Measurements from ENCODE around the gene LRRTM2.
"Not testable (repeated sequence)": the region's sequence is repeated elsewhere in the genome, so short reads cannot be mapped to it uniquely, and the experiment has no call there.

Gene LRRTM2

DNA sequence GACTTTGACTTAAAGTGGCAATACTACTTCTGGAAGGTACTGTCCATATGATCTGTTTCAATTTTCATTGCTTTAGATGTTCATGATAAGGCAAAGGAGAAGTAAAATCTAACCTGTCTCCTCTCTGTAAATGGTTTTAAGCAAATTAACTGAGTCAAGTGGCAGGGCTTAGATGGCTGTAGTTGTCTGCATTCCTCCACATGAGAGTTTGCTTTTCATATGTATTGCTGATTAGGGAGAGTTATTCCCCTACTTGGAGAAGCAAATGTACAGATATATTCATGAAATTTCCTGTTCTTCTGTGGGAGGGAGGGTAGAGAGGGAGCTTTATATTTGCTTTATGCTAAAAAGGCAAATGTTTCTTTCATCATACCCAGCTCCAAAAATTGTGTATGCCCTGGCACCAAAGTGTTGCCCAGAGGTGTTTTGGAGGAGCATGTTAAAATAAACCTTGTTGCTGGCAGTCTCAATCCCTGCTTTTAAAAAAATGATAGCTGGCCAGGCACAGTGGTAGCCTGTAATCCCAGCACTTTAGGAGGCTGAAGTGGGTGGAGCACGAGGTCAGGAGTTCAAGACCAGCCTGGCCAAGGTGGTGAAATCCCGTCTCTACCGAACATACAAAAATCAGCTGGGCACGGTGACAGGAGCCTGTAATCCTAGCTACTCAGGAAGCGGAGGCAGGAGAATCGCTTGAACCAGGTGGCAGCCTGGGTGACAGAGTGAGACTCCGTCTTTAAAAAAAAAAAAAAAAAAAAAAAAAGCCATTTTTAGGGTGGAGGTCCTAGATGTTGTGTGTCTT lies 3.5 kb upstream of the LRRTM2 start:
- DNase-seq = no peak

DNA sequence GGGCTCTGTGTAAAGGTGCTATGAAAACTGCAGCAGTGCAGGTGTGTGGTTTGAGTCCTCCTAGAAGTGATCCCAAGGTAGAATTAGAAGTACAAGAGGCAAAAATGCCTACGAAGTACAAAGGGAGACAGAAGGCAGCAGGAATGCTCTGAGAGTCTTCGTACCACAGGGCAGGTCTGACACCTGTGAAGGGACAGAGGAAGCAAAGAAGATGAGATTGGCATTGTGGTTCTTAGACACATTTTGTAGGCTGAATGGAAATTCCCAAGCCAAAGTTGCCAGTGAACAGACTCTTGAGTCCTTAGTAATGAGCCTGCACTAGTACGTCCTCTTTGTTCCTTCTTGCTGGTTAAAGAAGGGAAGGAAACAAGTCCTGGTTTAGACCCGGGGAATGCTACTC lies 1.7 kb upstream of the LRRTM2 start:
- no peak for DNase-seq

- no peak for DNase-seq
Measured at GRCh38 chr5:138875946-138876345, 811 bp upstream of the LRRTM2 start.

- DNase-seq = no peak
Measured at GRCh38 chr5:138875552-138875875, 379 bp upstream of the LRRTM2 start.

DNA sequence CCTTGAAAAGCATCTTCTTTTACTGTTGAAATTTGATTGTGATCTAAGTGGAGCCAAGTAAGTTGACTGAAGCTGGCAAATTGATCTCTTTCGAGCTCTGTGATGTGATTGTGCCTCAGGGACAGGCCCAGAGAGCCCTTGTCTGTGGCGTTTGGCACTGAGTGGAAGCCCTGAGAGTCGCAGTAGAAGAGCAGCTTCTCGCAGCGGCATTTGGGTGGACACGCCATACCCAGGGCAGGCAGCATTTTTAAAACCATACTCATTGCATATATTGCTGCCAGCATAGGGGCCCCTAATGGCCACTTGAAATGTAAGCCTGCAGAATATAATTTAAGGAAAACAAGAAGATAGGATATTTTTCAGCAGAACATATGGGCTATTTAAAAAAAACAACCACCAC lies 894 bp downstream of the LRRTM2 start:
- peak in 1 of 2 experiments; percentile 67 for DNase-seq

DNA sequence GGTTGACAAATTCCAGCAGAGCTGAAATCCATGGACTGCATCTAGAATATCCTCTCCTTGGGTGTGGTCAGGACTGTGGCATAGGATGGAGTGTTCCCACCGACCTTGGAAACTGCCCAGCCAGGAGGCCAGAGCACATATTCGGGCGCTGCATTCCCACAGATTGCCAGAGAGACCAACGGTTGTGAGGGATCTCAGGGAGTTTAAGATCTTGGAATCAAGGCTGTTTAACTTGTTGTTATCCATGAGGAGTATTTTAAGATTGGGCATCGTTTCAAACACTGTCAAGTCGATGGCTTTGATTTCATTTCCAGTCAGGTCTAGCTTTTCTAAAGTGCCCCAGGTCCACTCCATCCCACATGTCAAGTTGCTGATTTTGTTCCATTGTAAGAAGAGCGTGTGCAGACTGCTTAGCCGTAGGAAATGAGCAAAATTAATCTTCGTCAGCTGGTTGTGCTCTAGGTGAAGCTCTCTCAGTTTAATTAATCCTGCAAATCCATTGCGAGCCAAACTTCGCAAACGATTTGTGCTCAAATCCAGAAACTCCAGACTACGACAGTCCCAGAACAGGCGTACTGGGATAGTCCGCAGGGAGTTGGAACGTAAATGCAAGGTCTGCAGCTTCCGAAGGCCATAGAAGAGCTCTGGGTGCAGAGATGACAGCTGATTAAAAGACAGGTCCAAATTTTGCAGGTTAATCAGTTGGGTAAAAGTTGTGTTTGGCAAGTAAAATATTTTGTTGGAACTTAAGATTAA lies 1.5 kb downstream of the LRRTM2 start:
- DNase-seq = peak; percentile 32 to 58

DNA sequence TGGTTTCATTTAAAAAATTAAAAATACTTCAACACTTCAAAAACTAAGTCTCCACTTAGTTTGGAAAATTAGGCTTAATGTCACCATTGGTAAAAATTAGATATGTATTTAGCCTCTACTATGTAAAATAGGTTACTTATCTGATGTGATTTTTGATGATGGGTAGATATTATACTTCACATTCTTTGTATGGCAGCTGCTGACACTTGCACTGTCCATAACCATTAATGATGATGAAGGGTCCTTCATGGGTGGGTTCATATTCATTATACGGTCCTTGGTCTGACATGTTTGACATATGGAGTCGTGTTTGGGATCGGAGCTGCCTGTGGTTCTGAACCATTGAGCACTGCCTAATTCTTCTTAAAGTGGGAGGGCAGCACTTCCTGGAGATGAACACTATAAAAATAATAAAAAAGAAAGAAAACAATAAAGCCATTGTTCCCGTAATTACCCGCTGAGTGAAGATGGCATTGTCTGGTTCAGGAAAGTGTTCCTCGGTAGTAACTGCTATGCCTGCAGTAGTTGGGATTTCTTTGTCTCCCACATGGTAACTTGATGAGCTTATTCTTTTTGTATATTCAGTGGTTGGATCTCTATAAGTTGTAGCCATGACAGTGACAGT lies 2.2 kb downstream of the LRRTM2 start:
- DNase-seq = peak in 1 of 2 experiments; percentile 31

GRCh38 chr5:138870611-138871010 lies 4.5 kb downstream of the LRRTM2 start:
- DNase-seq = peak; percentile 20 to 36

DNA sequence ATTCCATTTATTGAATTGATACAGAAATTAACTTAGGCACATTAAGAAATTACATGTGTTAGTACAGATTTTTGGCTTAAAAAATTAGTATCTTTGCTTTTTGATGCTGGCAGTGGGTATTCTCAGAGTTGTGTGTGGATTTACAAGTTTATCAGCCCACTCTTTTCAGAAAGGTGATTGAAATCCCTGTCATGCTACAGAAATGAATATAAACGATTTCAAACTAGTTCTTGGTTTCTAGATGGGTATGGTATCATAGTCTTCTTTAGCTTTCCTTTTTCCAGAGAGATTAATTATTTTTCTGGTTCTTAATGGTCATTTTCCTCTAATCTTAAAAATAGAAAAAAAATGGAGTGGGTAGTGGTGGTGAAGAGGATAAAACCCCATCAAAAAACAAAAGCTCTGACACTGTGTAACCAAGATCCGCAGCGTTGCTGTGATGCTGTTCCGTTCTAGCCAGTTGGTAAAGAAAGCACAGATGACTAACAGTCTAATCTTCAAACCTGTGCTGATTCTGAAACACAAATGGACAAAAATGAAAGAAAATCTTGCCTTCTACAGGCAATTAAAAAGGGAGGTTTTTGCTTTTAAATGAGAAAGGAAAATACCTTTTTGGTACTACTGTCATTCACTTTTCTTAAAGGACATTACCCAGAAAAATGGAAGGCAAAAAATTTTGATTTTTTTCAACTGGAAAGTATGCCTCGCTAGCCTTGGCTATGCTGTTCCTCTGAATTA lies 5.2 kb downstream of the LRRTM2 start:
- DNase-seq = peak in 1 of 2 experiments; percentile 37

GRCh38 chr5:138869038-138869437 lies 6.1 kb downstream of the LRRTM2 start:
- no peak for DNase-seq

DNA sequence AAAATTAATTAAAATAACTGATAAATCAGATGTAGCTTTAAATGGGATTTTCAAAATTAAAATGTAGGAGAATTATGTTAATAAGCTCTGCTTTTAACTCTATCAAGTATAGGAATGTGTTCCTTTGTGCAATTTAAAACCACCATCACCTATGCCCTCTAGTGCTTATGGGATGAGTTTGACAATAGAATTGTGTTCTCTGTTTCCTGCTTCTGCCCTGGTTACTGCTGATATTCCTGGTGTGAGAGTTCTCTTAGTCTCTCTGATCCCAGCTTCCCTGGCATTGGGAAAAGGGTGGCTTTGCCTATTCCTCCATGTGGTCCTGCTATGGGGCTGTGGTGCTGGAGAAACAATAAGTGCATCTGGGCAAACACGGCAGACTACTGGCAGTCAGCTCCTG lies 8.1 kb downstream of the LRRTM2 start:
- DNase-seq = no peak

- no peak for DNase-seq
Measured at GRCh38 chr5:138853132-138853531, 22.0 kb downstream of the LRRTM2 start.

DNA sequence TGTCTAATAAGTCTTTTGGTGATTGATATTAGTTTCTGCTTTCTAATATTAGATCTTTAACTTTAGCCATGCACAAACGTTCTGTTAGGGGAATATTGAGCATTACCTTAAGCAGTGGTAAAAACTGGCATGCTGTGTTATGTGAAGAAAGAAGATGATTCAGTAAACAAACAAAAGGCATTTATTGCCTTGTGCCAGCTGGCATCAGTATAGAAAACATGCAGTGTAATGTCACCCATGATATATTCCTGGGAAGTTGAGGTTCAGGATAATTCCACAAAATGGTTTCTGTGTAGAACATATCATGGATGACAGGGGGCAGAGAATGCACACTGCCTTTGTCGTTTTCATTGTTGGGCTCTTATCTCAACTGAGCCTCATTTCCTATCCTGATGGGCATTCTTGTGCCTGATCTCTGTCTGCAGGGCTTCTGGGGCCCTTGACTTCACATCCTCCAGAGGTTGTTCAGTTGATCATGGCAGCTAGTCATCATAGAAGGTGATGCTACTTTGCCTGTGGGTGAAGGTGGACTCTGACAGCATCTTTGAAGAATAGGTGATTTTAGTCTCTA lies 24.2 kb downstream of the LRRTM2 start:
- no peak for DNase-seq

DNA sequence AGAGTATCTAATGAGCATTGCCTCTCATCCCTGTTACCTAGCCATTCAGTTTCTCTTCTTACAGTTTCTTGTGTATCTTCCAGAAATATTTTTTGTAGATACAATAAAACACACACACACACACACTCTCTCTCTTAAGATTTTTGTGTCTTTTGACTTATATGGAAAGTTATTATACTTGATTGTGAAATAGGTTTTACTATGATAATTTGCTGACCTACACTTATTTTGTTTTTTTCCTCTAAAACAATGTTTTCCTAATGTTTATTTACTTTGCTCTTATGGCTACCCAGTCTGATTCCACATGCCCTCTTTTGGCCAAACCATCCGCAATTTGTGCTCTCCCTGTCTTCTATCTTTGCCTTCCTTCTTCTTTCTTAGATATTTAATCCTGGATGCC lies 25.3 kb downstream of the LRRTM2 start:
- DNase-seq = no peak

- peak in 1 of 2 experiments; percentile 47 for DNase-seq
Measured at GRCh38 chr5:138849439-138849838, 25.7 kb downstream of the LRRTM2 start.

- no peak for DNase-seq
Measured at GRCh38 chr5:138844812-138845513, 30.2 kb downstream of the LRRTM2 start.

- DNase-seq = no peak
Measured at GRCh38 chr5:138844125-138844461, 31.0 kb downstream of the LRRTM2 start.

DNA sequence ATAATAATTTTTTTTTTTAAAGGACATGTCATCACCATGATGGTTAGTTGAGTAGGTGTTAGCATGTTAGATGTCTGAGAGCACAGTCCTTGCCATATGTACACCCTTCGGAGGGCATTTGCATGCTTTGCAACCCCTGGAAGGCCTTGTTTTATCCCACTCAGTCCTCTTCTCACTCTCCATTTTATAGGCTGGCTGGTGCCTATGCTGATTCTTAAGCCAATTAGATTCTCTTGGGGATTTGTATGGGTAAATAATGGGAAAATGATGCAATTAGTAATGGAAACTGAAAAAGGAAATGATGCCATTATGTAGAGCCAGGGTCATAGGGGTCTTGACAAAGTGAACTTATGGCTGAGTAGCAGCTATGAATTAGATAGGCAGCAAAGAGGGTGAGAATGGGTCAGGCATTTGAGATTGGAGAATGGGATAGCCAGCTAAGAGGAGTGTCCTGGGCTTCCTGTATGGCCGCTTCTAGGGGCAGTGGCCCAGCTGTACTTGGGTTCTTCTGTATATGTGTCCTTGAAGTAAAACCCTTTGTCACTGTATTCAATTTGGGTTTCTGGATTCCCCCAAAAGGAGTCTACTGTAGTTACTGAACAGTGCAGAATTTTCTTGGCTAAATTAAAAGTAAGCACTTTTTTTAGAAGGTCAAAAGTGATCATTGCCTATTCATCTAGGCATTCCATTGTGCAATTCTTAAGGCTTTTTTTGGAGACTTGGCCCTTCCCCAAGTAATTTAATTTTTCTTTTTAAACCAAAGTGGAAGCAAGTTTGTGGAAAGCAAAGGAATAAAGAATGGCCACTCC lies 31.6 kb downstream of the LRRTM2 start:
- DNase-seq = no peak

GRCh38 chr5:138841531-138841930 lies 33.6 kb downstream of the LRRTM2 start:
- no peak for DNase-seq

DNA sequence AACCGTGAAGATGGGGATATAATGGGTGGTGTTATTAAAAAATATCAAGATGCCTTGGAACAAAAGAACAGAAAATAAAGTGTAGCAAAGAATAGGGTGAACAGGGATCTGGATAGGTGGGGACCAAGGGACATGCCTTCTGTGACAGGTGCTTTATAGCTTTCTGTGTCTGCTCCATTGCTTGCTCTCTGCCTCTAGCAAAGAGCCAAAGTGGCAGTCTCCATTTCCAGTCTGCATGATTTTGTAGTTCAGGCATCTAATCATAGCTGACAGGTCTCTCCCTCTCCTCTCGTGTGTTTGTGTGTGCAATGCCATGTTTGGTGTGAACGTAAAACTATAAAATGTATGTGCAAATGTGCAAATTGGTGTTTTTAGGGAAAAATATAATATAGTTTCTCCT lies 35.0 kb downstream of the LRRTM2 start:
- DNase-seq = no peak

DNA sequence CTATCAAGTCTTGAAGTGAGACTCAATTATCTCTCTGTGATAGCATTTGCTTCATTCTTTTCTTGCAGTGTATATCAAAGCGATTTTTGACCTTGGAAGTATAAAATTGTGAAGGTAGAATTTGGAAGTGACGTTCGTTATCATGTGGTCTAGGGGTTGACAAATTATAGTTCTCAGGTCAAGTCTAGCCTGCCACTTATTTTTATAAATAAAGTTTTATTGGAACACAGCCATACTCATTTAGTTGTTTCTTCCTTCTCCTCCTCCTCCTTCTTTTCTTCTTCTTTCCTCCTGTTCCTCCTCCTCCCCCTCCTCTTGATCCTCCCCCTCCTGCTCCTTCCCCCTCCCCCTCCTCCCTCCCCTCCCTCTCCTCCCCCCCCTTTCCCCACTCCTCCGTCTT lies 38.0 kb downstream of the LRRTM2 start:
- no peak for DNase-seq

DNA sequence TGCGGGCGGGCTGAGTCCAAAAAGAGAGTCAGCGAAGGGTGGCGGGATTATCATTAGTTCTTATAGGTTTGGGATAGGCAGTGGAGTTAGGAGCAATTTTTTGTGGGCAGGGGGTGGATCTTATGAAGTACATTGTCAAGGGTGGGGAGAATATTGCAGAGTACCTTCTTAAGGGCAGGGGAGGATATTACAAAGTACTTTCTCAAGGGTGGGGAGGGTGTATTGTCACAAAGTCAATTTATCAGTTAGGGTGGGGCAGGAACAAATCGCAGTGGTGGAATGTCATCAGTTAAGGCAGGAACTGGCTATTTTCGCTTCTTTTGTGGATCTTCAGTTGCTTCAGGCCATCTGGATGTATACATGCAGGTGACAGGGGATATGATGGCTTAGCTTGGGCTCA lies 40.3 kb downstream of the LRRTM2 start:
- not testable (repeated sequence) for DNase-seq

Measured in NCI-H524 (cell line).